HG03064 (cell line): ENCODE measurements around the gene MAP4K2.

Experiments used
- ATAC-seq: cut with Tn5 transposase; IDR thresholded peaks from one replicate; pipeline ENCODE4 v1.9.1; 2021; ENCODE audit warnings: low read depth; ENCODE audit not compliant: unreplicated experiment

Gene MAP4K2

DNA sequence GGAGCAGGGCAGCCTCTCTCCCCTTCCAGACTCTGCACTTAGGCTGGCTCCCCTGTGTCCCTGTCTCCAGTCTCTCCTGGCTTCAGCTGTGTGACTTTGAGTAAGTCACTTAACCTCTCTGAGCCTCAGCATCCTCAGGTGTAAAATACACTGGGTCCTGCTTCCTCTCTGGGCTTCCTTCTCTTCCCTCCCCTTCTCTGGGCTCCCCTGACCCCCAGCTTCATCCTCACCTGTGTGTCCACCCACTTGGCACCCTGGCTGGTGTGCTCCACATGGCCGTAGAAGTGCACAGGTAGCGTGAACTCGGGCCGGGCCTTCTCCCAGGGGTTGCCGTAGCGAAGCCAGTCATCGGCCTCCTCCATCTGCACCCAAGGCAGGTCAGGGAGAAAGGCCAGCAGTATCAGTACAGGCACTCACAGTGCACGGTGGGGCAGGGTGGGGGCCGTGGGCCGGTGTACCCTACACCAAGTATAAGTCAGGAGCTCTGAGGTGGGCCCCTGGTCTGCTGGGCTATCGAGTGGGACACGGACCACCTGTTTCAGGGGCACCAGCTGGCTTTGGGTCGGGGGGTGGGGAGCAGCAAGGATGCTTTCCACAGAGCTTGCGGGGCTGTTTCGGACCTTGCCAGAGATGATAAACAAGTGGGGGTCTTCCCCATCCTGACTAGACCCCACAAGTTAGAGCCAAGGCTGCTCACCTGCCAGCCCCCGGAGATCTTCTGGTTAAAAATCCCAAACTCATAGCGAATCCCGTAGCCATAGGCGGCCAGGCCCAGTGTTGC is 45.3 kb downstream of the MAP4K2 start:
- no peak for ATAC-seq

DNA sequence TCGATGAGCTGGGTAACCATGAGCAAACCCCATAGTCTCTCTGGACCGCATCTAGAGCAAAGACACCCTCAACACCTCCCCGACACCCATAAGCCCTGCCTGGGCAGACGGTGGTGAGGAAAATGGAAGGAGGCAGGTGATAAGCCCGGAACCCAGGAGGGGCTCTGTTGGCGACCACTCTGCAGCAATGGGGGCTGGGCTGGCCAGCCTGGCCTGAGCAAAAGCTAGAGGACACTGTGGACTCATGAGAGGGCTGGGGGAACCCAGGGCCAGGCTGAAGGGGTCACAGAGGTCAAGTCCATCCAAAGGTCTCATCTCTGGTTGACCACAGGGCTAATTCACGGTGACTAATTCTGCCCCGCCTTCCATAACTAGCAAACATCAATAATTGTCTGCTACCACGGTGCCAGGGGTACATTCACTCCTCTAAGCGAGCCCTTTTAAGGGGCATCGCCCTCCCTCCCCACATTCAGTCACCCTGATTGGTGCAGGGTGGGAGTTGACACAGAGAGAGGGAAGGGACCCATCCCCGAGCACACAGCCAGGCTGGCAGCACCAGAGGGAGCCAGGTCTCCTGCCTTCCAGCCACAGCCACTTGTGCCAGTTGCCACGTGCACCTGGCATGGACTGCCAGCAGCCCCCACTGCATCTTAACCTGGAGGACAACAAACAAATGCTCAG is 47.2 kb downstream of the MAP4K2 start:
- no peak for ATAC-seq

DNA sequence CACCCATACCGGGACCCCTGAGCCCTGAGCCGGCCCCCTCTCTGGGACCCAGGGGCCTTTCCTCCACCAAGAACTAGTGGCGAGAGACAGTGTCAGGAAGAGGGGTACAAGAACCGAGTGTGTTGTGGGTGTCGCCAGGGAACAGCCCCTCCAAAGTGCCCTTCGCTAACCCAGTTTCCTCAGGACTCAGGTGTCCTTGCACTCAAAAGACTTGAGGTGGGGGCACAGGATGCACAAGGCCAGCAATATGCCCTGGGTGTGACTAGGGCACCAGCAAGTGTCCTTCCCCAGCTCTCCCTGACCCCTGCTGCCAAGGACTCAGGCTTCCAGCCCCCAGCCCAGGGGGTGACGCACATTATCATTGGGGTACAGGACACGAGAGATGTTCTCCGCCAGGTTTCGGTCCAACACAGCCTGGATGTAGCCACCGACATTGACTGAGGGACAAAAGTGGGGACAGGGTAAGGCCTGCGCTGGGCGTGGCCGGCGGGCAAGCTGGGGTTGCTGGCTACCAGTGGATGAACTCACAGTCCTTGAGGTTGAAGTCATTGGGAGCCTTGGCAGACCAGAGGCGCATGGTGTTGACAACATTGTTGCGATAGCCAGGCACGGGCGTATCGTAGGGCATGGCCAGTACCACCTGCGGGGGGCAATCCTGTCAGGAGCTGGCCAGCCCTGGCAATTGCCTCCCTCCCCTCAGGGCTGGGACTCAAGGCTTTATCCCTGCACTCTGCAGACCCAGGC is 47.9 kb downstream of the MAP4K2 start:
- no peak for ATAC-seq

DNA sequence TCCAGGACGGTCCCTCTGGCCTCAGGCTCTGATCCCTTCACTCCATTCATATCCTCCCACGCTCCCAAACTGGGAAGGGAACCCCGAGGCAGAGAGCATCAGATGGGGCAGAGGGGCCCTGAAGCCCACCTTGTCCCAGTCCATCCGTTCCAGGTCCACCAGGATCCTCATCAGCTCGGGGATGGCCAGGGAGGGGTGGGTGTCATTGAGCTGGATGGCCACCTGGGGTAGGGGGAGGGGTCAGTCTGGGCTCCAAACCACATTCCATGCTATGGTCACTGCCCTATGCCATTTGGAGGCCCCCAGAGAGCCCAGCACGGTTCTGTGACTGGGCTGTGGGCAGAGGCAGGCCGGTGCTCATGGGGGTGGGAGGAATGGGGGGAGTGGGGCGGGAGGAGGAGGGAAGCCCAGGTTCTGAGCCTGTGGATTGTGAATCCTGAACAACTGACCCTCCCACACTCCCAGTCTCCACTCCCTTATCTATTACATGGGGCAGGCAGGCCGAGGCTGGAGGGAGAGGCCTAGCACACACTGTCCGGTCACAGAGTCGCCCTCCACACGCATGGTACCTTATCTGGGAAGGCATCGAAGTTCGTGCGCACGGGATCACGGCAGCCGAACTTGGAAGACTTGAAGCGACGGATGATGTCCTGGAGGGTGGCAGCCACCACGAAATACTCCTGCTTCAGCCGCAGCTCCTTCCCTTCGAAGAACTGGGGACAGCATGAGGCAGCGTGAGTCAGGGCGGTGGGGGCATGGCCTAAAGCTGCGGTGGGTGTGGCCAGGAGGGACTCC is 48.7 kb downstream of the MAP4K2 start:
- ATAC-seq, result no peak

DNA sequence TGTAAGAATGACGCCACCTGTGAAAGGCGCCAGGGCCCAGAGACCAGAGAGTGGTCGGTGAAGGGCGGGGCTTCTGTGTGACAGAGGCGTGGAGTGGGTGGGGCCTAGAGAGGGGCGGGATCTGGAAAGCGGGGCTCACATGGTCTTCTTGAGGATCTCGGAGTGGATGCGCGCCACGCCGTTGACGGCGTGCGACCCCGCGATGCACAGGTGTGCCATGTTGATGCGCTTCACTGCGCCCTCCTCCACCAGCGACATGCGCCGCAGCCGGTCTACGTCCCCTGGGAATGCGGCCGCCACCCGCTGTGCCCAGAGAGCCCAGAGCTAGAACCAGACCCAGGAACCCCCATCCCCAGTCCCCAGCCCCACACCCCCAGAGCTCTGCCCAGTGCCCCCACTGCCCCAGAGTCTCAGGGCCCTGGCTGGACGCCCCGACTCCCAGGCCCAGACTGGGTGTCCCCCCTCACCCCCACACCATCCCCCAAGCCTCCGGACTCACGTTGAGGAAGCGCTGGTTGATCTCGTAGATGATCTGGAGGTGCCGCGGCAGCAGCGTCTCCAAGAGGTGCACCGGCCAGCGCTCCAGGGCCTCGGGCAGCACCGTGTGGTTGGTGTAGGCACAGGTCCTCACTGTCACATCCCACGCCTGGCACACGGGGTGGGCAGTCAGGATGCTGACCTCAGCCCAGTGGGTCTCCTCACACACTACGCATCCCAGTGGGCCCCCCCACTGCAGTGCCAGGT is 49.5 kb downstream of the MAP4K2 start:
- no peak for ATAC-seq

DNA sequence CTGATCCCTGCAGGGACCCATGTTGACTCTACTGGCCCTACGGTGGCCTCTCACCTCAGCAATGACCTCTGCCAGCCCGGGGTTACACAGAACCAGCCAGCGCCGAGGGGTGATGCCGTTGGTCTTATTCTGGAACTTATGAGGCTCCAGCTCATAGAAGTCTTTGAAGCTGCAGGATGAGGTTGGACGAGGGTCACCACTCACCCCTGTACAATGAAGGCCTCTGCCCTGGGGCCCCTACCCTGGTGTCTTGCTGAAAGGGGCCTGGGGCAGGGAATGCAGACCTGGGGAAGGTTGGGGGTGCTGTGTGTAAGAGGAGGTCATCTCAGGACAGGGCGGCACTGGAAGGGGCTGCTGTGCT is 50.0 kb downstream of the MAP4K2 start:
- no peak for ATAC-seq

DNA sequence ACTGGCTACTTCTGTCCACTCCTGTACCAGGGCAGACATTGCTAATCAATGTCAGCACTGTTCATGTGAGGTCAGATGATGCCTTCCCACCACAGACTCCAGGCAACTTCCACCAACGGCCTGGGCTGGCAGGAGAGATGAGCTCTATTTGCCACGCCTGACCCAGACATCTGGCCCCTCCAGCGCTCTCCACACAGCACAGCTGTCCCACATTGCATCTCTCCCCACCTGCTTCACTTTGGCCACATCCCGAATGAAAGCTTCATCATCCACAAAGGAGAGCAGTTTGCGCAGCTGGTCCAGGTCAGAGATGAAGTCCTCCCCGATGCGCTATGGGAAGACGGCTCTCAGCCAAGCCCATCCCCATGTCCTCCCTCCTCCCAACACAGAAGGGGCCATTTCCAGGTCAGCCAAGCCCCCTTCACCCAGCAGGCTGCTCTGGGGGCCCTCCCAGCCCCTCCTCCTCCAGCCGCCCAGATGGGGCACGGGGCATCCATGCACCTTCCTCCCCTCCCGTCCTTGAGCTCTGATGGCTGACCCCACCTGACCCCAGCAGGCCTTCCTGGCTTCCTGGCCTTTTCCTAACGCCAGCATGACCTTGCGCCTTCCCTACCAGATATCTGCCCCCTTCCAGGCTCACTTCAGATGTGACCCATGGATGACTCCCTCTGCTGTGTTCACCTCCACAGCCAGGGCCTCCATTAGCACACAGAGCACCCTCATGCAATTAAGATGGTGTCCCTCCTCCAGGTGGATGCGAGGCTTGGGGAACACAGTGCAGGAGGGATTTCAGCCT is 50.6 kb downstream of the MAP4K2 start:
- no peak for ATAC-seq

DNA sequence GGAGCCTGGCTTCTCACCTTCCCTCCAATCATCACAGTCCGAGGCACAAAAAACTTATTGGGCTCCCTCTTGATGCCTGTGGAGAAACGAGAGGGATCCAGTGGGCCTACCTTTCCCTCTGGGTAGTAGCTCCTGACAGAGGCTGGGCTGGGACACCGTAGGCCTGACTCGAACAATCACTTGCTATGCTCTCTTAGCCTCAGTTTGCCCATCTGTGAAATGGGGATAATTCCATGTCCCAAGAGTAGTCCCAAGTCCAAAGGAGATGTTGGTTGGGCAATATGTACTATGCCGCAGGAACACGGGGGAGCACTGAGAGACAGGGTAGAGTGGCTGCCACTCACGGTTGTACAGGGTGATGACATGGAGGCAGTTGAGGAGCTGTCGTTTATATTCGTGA is 51.4 kb downstream of the MAP4K2 start:
- ATAC-seq, result no peak

DNA sequence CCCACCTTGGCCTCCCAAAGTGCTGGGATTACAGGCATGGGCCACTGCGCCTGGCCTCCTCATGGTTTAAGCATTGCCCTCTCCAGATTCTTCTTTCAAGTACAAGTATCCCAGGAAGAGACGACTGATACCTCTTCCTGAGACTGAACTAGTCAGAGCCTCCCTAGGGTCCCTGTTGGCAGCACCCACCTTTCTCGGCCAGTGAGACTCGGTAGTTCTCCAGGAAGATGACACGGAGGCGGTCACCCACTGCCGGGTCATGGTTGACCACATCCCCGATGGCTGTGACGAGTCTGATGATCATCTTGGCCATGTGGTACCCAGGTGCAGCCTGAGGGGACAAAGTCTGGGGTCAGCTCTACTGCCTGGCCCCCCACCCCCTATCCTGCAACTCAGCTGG is 51.9 kb downstream of the MAP4K2 start:
- ATAC-seq, result no peak

DNA sequence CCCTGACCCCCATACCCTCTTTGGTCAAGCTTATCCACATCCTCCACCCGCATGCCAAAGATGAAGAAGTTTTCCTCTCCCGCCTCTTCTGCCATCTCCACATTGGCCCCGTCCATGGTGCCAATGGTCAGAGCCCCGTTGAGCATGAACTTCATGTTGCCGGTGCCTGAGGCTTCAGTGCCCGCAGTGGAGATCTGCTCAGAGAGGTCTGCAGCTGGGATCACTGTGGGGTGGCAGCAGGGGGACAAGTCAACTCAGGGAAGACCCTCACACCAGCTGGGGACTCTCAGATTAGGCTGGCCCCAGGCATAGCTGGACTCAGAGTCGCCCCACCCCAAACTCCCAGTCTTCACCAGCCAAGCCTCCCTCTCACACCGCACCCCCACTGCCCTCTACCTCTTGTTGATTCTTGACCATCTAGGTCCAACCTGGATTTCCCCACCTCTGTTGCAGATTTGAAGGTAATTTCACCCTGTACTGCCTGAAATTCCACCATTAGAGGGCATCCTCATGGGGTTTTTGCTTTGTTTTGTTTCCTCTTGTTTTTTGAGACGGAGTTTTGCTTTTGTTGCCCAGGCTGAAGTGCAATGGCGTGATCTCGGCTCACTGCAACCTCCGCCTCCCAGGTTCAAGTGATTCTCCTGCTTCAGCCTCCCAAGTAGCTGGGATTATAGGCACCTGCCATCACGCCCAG is 52.5 kb downstream of the MAP4K2 start:
- no peak for ATAC-seq

DNA sequence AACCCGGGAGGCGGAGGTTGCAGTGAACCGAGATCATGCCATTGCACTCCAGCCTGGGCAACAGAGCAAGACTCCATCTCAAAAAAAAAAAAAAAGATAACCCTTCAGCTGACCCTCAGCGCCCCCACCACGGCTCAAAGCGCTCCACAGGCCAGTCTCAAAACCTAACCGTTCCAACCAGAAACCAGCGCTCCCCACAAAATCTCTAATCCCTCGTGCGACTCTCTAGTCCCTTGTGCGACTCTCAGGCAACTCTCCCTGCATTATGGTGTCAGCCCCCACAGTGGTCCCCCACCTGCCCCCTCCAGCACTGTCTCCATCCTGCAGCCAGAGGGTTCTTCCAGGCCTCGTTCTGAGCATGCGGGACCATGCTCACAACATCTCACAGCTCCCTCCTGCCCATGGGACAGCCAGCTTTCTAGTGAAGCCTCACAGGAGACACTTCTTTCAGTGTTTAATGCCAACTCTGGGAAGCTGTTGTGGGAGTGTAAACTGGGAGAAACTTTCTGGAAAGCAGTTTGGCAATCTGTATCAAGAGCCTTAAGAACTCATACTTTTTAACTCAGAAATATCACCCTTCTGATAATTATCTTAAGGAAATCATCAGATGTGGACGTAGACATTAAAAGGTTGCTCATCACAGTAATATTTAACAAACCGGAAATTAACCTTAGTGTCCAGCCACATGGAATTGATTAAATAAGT is 54.9 kb downstream of the MAP4K2 start:
- no peak for ATAC-seq

DNA sequence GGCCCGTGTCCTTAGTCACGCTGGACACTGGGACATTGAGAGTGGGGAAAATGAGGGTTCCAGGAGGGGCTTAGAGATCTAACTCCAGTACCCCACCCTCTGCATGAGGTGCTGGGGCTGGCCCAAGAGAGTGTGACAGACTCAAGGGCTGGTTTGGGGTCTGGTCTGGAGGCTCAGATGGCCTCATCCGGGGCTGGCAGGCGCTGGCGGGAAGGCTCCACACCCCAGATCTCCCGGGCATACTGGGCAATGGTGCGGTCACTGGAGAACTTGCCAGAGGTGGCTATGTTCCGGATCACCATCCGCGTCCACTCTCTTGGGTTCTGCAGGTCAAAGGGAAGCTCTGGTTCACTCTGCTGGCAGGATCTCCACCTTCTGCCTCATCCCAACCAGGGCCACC is 56.5 kb downstream of the MAP4K2 start:
- ATAC-seq, result no peak

DNA sequence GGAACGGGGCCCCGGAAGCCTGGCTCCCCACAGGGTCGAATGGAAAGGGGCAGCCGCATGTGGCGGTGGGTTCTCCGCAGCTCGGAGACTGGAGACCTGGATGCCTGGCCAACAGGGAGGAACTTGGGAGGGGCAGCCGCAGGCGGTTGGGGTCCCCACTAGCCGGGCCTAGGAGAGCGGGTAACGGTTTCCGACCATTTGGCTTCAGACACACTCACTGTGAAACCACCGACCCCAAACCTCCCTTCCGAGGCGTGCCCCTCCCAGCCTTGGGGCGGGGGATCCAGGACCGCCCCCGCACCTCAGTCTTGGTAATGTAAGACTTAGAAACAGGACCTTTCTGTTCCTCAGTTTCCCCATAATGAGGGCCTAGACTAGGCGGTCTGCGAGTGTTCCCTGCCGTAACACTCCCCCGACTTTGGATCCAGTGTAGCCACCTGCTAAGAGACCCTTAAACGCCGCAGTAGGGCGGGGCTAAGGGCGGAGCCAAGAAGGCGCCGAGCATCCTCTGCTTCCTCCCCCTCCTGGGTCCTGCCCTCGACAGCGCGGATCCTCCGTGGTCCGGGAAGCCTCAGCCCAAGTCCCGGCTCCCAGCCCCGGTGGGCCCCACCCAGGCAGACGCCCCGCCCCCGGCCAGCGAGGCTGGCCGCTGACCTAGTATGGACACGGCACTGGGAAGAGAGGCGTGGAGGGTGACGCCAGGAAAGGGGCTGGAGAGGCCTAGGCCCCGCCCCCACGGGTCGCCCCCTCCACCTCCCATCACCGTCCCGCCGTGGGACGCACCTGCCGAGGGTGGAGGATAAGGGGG is 57.3 kb downstream of the MAP4K2 start:
- ATAC-seq, result no peak

DNA sequence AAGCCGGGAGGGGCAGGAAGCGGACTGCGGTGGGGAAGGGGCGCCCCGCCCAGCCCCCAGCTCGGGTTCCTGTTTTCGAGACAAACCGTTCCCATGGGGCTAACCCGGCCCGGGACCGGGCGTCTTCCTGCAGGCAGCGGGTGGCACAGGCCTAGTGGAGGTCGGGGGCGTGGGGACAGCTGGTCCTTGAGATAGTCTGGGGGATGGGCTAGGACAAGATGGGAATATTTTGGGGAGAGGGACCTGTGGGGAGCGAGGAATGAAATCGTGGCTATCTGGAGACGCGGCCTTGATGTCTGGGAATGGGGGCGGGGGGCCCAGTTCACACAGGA is 57.9 kb downstream of the MAP4K2 start:
- no peak for ATAC-seq

DNA sequence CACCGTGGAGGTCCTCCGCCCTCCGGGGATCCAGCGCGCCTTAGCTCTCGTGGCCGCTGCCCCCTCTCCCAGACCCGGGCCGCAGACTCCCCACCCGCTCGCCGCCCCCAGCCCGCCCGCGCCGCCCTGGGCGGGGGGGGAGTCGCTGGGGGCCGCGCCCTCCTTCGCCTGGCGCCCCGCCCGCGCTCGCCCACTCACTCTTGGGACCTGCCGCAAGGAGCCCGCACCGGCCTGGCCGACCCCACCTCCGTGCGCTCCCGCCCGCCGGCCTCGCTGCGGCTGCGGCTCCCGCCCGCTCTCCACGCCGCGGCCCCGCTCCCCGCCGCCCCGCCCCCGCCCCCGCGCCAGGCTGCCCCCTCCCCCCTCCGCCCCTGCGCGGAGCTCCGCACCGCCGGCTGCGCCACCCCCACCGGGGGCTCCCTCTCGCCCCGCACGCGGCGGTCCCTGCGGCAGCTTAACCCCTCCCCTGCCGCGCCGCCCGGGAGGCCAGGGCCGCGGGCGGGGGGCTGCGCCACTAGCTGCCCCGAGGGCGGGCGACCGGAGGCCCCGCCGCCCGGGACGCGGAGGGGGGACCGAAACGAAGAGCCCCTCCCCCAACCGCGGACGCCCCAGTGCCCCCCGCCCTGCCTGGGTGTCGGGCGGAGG is 58.3 kb downstream of the MAP4K2 start:
- no peak for ATAC-seq

DNA sequence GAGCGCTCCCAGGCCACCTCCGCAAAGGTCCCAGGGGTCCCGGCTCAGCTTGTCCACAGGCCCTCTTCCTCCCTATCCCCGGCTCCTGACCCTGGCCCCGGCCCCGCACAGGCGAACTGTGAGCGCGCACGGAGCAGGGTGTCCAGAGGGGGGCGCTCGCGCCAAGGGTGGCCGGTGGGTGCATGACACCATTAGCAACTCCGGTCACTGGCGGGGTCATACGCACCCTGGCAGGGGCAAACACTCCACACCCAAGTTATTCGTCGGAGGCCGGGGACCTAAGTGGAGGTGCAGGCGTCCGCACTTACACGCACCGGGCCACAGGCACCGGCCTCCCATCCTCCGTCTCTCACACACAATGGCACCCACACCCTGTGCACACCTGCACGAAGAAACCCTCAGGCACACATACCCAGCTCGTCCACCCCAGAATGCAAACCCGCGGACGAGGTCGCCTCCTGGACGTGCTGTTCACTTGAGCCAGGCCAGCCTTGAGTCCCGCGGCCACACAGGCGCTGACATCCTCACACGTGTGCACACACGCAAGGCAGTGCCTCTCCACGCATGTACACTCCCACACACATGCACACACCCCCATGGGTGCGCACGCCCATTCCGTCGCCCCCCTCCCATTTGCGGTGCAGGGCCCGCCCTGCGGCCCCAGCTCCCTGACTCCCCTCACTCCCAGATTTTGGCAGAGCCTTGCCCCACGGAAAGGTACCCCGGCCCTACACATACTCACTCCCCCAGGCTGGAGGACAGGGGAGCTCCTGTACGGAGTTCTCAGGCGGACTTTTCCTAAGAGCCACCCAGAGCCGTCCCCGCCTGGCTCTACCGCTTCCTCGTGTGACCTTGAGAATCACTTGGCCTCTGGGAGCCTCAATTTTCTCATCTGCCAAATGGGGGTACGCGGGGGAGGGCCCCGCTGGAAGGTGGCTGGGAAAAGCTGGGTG is 59.1 kb downstream of the MAP4K2 start, which contains the start of gene RASGRP2:
Gene RASGRP2, minus strand, starts transcription at position 552 of the 953 bp plus-strand sequence. CDS start 1,276 bp downstream, outside the sequence.
- no peak for ATAC-seq
